CD4-positive, alpha-beta T cell treated with Interleukin-12 subunit alpha and Interleukin-12 subunit beta, for 1 hour (primary cell): ENCODE measurements around the gene CYP27B1.

ENCODE experiments used
- DNase-seq: peaks from one replicate; pipeline ENCODE4 v3.0.0-alpha.2; 2020

Gene CYP27B1

DNA sequence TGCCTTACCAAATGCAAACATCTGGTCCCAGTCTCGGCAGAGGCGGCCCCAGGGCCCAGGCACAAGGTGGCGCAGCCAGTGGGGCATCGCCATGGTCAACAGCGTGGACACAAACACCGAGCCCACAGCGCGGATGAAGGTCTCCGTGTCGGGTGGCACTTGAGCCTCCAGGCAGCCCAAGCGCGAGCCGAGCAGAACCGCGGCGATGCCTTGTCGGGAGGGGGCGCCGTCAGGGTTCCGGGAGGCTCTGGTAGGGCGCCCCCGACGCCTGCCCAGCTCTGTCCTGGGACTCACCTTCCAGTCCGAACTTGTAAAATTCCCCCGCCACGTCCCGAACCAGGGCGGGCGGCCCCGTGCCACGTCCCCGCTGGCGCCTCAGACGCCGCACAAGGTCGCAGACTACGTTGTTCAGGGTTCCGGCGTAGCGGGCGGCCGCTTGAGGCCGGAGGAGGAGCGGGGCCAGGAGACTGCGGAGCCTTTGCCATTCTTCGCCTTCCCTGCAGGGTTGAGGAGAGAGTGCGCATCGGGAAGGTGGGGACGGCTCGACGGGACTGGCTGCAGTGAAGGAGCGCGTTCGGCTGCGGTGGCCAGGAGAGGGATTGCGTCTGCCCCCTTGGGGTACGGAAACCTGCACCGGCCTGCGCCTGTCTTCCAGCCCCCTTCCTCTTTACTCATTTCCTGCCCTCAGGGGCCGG lies 1.7 kb downstream of the CYP27B1 start:
- peak; percentile 57 for DNase-seq

DNA sequence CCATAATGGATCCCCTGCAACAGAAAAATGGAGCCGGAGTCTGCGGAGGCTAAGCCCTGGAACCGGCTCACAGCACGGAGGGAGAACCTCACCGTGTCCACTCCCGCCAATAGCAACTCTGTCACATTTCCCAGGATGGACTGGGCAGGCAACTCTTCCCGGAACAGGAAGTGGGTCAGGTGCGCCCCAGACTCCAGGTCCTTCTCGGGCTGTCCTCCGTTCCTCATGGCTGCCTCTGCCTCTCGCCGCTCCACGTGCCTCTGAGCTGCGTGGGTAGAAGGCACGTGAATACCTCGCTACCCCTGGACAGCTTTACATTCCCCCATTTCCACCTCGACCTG lies 2.2 kb downstream of the CYP27B1 start:
- DNase-seq, result no peak

DNA sequence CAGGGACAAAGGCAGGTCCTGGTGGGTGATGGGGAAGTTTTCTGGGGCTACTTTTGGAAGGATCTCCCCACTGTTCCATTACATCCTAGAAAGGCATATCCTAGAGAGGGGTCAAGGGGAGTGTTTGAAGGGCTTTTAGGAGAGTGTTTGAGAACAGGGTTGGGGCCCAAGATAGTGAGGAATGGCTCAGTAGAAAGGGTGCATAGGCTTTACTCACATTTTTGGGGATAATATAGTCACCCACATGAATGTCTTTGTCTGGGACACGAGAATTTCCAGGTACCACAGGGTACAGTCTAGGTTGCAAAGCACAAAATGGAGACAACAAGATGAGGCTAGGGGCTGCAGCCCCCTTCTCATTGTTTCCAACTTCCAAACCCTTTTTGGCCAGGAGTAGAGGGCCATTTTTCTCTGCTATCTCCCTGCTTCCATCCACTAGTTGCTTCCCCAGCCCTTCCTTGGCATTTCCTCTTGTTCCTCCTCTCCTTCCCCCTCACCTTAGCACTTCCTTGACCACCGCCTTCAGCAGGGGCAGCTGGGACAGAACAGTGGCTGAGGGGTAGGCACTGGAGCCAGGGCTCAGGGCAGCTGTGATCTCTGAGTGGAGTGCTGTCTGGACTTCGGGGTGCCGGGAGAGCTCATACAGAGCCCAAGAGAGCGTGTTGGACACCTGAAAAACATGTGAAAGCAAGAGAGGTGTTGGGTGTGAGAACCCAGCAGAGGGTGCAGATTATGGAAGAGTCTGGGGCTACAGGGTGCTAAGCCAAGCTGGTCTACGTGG lies 2.8 kb downstream of the CYP27B1 start:
- DNase-seq, result no peak

DNA sequence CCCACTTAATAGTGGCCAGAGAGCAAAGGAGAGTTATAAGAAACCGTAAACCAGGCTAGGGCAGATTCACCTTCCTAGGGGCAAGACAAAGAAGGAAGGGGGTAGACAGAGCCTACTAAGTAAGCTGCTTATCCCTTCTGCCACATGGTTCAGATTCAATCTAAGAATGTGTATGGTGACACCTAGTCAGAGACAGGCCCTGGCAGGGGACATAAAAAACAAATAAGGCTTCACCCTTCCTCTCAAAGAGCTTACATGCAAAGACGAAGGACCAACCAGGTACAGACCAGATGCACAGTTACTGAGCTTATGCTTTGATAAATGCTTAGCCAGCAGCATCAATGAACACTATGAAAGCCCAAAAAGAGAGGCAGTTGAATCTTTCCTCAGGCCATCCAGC lies 4.4 kb downstream of the CYP27B1 start:
- no peak for DNase-seq

DNA sequence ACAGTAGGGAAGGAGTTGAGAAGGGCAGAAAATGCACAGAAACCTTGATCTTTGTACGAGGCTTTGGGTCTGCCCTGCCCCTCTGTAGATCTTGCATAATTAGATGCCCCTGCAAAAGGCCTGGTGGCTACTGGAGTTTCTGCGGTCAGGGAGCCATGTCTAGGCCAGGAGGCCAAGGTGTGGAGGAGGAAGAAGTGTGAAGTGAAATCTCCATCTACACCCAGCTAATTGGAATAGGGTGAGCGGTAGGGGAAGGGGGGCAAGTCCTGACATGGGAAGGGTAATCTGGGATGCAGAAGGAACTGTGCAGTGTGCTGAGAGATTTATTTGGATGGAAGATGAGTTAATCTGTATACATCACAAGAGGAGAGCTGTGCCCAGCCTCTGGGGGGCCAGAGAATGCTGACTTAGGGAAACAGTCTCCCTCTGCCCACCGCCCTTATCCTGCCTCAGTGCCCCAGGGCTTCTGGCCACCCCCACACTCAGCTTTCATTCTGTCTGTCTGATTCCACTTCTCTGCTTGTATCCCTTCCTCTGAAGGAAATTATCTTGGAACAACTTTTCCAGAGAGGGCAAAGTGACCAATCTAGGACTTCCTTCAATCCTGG lies 5.4 kb downstream of the CYP27B1 start:
- DNase-seq, result no peak

DNA sequence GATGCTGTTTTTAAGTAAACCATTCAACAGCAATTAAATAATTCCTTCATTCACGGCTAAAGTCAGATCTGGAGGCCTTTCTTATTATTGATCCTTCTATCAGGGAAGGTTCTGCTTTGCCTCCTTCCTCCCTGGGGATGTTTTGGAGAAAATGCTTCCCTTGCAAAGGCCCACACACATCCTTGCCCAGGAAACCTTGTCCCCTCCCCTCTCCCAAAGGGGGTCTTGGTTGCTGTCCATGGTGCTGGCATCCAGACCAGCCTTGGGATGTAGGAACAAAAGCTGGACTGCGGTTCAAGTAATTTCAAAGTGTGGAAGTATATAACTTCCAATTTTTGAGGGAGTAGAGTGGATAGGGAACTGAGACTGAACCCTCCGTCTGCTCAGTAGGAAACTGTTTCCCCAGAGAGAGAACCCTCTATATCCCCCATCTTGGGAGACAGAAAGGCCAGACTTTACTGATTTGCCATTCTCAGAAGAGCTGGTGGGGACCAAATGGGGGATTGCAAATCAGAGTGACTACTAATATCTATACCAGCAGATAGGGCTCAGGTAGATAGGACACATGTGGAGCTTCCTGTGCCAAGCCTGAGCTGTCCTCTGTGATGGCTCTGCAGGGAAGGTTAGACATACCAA lies 6.4 kb downstream of the CYP27B1 start:
- DNase-seq, result no peak

DNA sequence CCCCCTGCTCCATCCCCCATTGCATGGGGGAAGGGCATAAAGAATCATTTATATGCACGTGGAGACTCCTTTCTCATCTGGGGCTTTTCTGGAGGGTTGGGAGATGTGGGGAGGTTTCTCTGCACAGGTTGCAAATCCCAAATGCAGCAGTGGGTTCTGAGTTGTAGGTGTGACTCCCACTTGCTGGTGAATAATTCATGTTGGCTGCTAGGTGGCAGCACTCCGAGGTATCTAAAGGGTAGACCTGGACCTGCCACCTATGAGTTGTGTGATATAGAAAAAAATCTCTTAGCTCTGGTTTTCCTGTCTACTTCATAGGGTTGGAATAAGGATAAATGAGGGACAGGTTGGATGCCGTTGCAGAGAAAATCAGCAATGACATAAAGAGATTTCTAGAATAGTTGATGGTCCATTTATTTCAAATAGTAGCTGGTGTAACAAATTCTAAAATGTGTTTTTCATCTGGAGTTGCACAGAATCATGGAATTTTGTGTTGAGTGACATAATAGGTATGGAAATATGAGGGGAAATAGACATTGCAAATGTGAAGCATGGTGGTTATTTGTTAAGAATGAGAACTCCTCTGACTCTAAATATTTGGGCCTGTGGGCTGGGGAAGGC lies 7.4 kb downstream of the CYP27B1 start:
- peak; percentile 69 for DNase-seq

DNA sequence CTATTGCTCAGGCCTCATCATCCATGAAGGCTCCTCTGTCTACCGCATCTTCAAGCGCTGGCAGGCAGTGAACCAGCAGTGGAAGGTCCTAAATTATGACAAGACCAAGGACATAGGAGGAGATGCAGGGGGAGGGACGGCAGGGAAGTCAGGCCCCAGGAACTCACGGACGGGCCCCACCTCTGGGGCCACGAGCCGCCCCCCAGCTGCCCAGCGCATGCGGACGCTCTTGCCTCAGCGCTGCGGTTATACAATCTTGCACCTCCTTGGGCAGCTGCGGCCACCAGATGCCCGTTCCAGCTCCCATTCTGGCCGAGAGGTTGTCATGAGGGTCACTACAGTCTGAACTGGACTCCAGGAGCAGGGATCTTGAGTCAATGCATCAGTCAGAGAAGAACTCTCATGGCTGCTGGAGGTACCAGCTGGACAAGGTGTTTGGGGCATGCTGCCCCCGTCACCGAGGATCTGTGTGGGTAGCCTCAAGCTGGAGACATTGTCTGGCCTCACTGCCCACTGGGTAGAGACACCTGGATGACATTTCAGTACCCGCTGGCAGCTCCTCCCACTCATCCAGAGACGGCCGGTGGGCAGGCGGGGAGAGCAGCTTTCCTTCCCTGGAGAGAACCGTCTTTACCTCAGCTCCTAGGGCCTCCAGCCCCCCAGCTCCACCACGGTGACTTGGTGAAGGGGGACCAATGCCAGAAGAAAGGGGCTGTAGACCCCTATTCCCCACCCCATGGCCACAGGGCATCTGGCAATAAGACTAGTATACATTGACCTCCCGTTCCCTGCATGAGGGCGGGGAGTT lies 8.1 kb downstream of the CYP27B1 start:
- no peak for DNase-seq

DNA sequence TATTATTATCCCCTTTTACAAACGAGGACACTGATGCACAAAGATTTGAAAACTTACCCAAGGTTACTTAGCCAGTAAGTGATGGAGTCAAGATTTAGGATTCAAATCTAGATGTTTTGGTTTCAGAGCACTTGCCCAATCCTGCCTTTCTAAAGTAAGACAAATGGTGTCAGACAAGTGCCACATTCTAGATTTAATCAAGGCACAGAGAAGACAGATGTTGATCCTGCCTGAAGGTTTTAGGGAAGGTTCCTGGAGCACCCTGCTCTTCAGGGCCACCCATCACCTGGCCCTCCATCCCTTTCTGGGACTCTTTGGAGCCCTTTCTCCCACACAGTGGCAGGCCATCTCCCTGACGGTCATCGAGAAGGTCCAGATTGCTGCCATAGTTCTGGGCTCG lies 9.1 kb downstream of the CYP27B1 start:
- DNase-seq, result no peak

DNA sequence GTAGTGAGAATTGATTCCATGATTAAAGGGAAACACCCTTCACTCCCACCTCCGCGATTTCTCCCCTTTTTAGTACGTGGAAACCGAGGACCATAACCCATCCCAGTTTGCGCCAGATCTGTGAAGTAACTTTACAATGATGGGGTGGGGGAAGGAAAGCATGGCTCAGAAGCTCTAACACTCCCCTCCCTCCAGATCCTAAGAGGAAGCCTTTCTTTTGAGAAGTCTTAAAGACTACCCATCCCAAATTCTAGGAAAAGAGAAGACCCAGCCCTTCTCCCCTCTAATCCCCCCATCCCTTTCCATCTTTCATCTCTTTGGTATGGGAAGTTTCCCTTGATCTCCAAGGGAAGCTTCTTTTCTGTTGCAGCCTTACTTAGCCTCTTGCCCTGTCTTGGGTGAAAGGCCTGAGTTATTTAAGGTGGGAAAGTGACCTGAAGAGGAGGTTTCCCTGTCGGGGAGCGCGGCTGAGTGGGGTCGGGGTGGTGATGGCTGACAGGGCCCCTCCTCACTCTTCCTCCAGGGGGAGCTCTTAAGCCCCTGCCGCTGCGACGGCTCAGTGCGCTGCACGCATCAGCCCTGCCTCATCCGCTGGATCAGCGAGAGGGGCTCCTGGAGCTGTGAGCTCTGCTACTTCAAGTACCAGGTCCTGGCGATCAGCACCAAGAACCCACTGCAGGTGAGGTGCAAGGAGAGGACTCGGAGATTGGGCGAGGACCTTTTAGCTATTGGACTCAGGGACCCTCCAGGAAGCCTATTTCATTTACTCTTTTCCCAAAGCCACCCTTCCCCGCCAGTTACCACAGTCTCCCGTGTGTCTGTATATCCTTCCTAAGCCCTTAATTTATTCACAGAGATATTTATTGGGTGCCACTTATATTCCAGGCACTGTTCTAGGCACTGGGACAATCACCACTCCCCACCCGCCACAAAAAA lies 10.2 kb downstream of the CYP27B1 start:
- peak; percentile 80 for DNase-seq

DNA sequence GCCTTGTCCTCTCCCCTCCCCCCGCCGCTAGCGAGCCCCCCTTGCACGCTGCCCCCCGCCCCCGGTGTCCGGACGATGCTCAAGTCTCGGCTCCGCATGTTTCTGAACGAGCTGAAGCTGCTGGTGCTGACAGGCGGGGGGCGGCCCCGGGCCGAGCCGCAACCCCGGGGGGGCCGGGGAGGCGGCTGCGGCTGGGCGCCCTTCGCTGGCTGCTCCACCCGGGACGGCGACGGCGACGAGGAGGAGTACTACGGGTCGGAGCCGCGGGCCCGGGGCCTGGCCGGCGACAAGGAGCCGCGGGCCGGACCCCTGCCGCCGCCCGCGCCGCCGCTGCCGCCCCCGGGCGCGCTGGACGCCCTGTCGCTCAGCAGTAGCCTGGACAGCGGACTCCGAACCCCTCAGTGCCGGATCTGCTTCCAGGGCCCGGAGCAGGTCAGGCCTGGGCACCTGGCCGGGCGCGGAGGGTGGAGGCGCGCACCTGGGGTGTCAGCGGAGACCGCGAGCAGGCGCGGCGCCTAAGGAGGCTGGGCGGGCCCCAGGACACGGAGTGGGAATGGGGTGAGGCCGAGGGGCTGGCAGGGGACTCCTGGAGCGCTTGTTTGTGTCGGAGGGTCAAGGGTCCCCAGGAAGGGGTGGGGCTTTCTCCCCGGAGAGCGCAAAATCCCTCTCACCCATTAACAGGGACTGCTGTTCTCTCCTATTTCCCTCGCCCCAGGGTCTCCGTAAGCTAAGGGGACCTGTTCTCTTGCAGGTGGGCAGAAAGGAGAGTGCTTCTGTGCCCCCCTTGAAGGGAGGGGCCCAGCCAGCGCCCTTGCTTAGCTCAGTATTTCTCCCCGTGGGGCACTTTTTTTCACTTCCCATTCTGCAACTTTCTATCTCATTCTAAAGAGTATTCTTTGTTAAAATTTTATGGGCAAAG lies 11.2 kb downstream of the CYP27B1 start:
- peak; percentile 61 for DNase-seq

DNA sequence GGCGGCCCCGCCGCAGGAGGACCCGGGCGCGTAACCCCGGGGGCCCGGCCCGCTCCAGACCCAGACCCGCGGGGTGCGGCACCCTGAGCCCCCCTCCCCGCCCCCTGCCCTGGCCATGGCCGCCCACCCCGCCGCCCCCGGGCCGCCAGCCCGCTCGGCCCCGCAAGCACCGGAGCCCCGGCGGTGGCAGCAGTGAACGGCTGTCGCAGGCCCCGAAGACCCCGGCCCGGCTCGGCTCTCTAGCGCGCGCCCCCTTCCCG lies 11.8 kb downstream of the CYP27B1 start:
- no peak for DNase-seq

DNA sequence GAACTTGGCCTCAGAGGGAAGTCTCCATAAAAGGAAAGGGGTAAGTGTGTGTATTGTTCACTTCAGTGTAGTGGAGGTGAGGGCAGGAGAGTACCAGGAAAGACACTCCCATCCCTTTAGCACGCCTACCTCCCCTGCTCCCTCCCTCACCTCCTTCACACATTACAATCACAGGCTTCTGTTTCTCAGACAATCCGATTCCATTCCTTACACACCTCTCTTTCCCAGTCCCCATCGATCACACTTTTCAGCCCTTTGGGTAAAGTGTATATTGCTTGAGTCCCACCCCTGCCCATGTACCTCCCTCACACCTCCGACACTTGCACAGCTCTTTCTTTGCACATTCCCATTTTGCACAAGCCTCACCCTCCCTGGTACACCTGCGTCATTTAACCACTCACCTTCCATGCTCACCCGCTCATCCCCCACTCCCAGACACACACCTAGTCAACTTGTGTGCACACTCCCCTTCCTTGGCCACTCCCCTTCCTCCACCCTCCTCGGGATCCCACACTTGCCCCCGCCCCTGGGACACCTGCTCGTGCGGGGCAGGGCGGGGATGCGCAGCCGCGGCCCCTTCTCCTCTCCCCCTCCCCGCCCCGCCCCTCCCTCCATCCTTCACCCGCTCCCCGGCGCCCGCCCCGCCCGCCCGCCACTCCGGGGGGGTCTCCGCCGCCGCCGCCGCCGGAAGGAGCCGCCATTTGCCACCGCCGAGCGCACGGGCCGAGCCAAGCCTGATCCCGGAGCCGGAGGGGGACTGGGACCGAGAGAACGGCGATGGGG lies 12.3 kb downstream of the CYP27B1 start, which contains the start of gene MARCHF9:
TSS of gene MARCHF9 (plus strand) at position 693 of the 783 bp plus-strand sequence. CDS start 426 bp downstream, outside the sequence.
- peak; percentile 93 for DNase-seq

DNA sequence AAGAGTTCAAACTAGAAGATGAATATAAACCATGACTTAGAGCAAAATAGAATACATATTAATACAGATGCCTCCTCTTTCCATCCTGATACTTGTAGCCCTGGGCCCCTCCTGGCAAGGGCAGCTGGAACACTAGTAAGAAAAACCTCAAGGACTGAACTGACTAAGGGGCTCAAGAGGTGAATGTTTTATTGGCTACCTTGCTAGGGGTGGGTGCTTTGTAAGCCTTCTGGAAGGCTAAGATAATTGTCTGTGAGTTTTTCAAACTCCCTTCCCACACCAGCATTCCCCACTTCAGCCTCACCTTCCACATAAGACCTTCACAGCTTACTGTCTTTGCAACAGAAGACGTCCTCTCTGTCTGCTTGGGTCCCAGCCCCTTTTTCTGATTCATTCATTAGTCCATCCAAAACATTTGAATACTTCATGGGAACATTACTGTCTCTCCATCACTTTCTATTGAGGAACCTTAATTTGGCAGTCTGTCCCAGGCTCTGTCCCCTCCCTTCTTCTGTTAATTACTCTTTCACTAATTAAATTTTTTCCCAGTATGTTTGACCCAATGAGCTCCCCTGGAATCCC lies 13.0 kb downstream of the CYP27B1 start:
- DNase-seq, result no peak

DNA sequence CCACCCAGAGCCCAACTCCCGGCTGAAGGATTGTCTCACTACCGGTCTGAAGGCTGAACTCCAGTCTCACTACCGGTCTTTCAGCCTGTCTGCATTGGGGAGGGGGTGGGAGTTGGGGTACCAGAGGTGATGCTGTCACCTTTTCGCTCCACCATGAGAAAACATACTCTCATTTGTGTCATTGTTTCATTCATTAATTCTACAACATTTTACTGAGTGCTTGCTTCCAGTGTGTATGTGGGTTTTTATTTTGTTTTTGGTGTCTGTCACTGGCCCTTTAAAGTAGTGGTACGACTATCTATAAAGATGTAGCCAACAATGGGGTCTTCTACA lies 14.2 kb downstream of the CYP27B1 start:
- DNase-seq, result no peak

DNA sequence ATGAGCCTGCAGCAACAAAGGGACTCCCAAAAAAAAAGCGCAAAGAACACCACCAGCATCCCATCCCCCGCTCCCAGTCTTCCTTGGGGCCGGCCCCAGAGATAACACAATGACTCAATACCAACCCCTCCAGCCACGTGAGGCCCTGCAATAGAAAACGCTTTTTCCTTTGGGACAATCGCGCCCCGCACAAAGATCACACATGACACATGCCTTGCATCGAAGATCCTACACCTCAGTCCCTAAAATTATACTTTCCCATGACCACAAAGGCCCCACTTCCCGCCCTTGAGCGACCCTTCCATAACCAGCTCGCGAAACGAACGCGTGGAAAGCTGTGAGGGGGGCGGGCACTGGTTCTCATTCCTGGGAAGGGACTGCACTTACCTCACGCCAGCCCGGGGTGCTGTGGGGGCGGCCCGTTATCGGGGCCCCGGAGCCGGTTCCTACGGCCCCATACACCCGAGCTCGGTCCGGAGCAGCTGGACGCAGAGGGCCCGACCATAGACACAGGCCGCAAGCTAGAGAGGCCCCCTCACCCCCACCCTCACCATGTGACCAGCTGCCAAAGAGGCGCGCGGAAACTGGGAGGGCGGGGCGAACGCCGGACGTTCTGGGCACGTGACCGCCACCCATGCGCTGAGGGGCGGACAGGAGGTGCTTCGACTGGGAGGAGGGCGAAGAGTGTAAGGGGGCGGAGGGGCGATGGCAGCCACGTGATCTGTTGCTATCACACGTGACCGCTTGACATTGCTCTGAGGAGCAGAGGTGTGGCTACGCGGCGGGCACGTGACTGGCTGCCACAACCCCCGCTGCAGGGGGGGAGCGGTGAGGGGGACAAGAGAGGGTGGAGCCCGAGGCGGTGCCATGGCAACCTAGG lies 14.8 kb downstream of the CYP27B1 start, which contains the start of gene CDK4:
TSS of gene CDK4 (minus strand) at position 523 of the 880 bp plus-strand sequence. CDS start 593 bp downstream, outside the sequence.
- peak; percentile 100 for DNase-seq

DNA sequence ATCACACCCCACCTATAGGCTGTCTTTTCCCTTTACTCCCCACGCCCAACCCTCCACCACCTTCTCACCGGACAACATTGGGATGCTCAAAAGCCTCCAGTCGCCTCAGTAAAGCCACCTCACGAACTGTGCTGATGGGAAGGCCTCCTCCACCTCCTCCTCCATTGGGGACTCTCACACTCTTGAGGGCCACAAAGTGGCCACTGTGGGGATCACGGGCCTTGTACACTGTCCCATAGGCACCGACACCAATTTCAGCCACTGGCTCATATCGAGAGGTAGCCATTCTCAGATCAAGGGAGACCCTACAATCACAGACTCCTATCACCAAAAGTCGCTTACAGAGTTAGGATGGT lies 15.5 kb downstream of the CYP27B1 start:
- DNase-seq, result no peak
